Neuronal stem cell (in vitro differentiated cells): ENCODE results near the gene NCL.
A peak's percentile ranks its signal among the peaks of the same experiment; 100 is the strongest.

Experiments
- DNase-seq: peaks from one replicate; pipeline ENCODE4 v3.0.0-alpha.2; 2013; ENCODE audit warnings: low spot score
- H2AFZ ChIP-seq: one replicate; pipeline ENCODE4 v1.6.1; 2013; ENCODE audit warnings: mild to moderate bottlenecking, low read length, inconsistent platforms
- H2AK5ac ChIP-seq: 2 replicates; pipeline ENCODE4 v1.6.1; 2013; ENCODE audit warnings: low read depth, mild to moderate bottlenecking, inconsistent platforms, low read length, moderate library complexity, mixed read lengths
- H2BK120ac ChIP-seq: 2 replicates; pipeline ENCODE4 v1.6.1; 2013; ENCODE audit warnings: low read depth, mild to moderate bottlenecking, inconsistent platforms, low read length, moderate library complexity, mixed read lengths
- H2BK12ac ChIP-seq: one replicate; pipeline ENCODE4 v1.6.1; 2013; ENCODE audit warnings: low read length, inconsistent platforms
- H2BK15ac ChIP-seq: 2 replicates; pipeline ENCODE4 v1.6.1; 2013; ENCODE audit warnings: mild to moderate bottlenecking, low read length, inconsistent platforms, mixed read lengths
- H2BK5ac ChIP-seq: one replicate; pipeline ENCODE4 v1.6.1; 2013; ENCODE audit warnings: inconsistent platforms, mild to moderate bottlenecking, low read length, moderate library complexity
- H3K14ac ChIP-seq: one replicate; pipeline ENCODE4 v1.6.1; 2013; ENCODE audit warnings: low read length, inconsistent platforms
- H3K18ac ChIP-seq: 2 replicates; pipeline ENCODE4 v1.6.1; 2013; ENCODE audit warnings: low read length, inconsistent platforms
- H3K23ac ChIP-seq: 2 replicates; pipeline ENCODE4 v1.6.1; 2013; ENCODE audit warnings: low read depth, mild to moderate bottlenecking, mixed read lengths, low read length, inconsistent platforms; ENCODE audit not compliant: poor library complexity
- H3K27ac ChIP-seq: replicated peaks from 3 replicates; pipeline ENCODE4 v1.5.1; 2013; ENCODE audit warnings: low read length, inconsistent platforms
- H3K27me3 ChIP-seq, 3 experiments: 2 replicates each; pipeline ENCODE4 v1.6.1; 2013; ENCODE audit warnings: low read length in 3 of 3, mild to moderate bottlenecking in 2 of 3, inconsistent platforms in 1 of 3, low read depth in 1 of 3, mixed read lengths in 1 of 3, moderate library complexity in 1 of 3; ENCODE audit not compliant: control insufficient read depth in 3 of 3, insufficient read depth in 3 of 3
- H3K36me3 ChIP-seq, 2 donors: replicated peaks in 1 of 2; 2 replicates each; pipeline ENCODE4 v1.6.1; 2013; ENCODE audit warnings: low read length in 2 of 2; ENCODE audit not compliant: control insufficient read depth in 2 of 2, insufficient read depth in 2 of 2
- H3K4ac ChIP-seq: 2 replicates; pipeline ENCODE4 v1.6.1; 2013; ENCODE audit warnings: inconsistent platforms, mild to moderate bottlenecking, low read length, moderate library complexity
- H3K4me1 ChIP-seq, 2 donors: 1 replicate in 1 of 2; 2 replicates in 1 of 2; pipeline ENCODE4 v1.6.1; 2013; ENCODE audit warnings: low read length in 2 of 2, low read depth in 1 of 2; ENCODE audit not compliant: control insufficient read depth in 2 of 2, insufficient read depth in 1 of 2
- H3K4me2 ChIP-seq: one replicate; pipeline ENCODE4 v1.6.1; 2013; ENCODE audit warnings: mild to moderate bottlenecking, low read length, inconsistent platforms; ENCODE audit not compliant: insufficient read depth, poor library complexity, severe bottlenecking
- H3K4me3 ChIP-seq, 2 donors: 2 replicates each; pipeline ENCODE4 v1.5.1; 2013; ENCODE audit warnings: low read length in 2 of 2, mild to moderate bottlenecking in 2 of 2, inconsistent platforms in 1 of 2, moderate library complexity in 1 of 2
- H3K79me1 ChIP-seq: one replicate; pipeline ENCODE4 v1.6.1; 2013; ENCODE audit warnings: low read depth, mild to moderate bottlenecking, inconsistent platforms, low read length, moderate library complexity
- H3K9ac ChIP-seq: one replicate; pipeline ENCODE4 v1.6.1; 2013; ENCODE audit warnings: mild to moderate bottlenecking, low read depth, low read length, inconsistent platforms; ENCODE audit not compliant: poor library complexity
- H3K9me3 ChIP-seq, 2 donors: replicated peaks in 1 of 2; 2 replicates each; pipeline versions ENCODE3 to v1.6.1; 2013; ENCODE audit warnings: low read length in 2 of 2, mild to moderate bottlenecking in 2 of 2, inconsistent platforms in 1 of 2, low read depth in 1 of 2, mixed read lengths in 1 of 2, moderate library complexity in 1 of 2; ENCODE audit not compliant: control insufficient read depth in 2 of 2, insufficient read depth in 1 of 2
- H4K8ac ChIP-seq: one replicate; pipeline ENCODE4 v1.6.1; 2013; ENCODE audit warnings: low read depth, mild to moderate bottlenecking, inconsistent platforms, low read length, moderate library complexity
- H4K91ac ChIP-seq: one replicate; pipeline ENCODE4 v1.6.1; 2013; ENCODE audit warnings: low read length, low read depth, mild to moderate bottlenecking, inconsistent platforms; ENCODE audit not compliant: poor library complexity
- WGBS, 2 donors: extraction: QIAGEN DNeasy Blood & Tissue Kit; methylation state at CpG; one replicate each; pipeline ENCODE4 v1.1.7; 2013; ENCODE audit warnings: missing lambda C conversion rate in 2 of 2, mixed read lengths in 1 of 2; ENCODE audit not compliant: insufficient read length in 2 of 2, insufficient replicate concordance in 1 of 2; ENCODE audit errors: extremely low coverage in 2 of 2; 5-methylcytosine and 5-hydroxymethylcytosine counted together

The NCL gene

DNA sequence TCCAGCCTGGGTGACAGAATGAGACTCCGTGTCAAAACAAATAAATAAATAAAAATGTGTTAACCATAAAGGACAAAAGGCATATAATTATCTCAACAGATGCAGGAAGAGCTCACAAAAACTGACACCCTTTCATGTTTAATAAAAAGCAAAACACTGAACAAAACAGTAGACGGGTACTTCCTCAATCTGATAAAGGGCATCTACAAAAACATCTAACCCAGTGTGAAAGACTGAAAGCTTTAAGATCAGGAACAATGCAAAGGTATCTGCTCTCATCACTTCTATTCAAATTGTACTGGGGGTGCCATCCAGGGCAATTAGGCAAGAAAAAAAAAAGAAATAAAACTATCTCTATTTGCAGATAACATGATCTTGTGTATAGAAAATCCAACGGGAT lies 11.7 kb upstream of the NCL start:
- Histone ChIP-seq H3K9me3 (no peaks in the 10 kb centered on the region), H3K4me2 (no peak overlapping the region), H3K27me3 (no peaks in the 10 kb centered on the region), H2BK120ac (no peak overlapping the region), H4K91ac (no peak overlapping the region), H3K4me1 (no peaks in the 10 kb centered on the region), H3K27ac (no peak overlapping the region), H2BK15ac (no peak overlapping the region), H3K18ac (no peak overlapping the region), H3K14ac (no peak overlapping the region), H3K4me3 (no peak overlapping the region), H3K36me3 (no peaks in the 10 kb centered on the region), H3K23ac (no peak overlapping the region), H4K8ac (no peak overlapping the region), H2BK12ac (no peak overlapping the region), H3K9ac (no peak overlapping the region), H2AFZ (no peak overlapping the region), H3K4ac (no peak overlapping the region), H2AK5ac (no peak overlapping the region), H2BK5ac (no peak overlapping the region), H3K79me1 (no peaks in the 10 kb centered on the region)
- no CpG with 5 or more reads among the region's 3 CpGs for WGBS, 2 donors
- DNase-seq, result no peak

DNA sequence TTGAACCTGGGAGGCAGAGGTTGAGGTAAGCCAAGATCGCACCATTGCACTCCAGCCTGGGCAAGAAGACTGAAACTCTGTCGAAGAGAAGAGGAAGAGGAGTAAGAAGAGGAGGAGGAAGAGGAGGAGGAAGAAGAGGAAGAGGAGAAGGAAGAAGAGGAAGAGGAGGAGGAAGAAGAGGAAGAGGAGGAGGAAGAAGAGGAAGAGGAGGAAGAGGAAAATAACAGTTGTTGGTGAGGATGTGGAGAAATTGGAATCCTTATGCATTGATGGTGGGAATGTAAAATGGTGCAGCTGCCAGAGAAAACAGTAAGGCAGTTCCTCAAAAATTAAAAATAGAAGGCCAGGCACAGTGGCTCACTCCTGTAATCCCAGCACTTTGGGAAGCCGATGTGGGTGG lies 8.5 kb upstream of the NCL start:
- Histone ChIP-seq H3K9me3 (no peaks in the 10 kb centered on the region), H2BK12ac (no peak overlapping the region), H2AK5ac (no peak overlapping the region), H2BK15ac (no peak overlapping the region), H3K23ac (no peak overlapping the region), H3K9ac (no peak overlapping the region), H4K91ac (no peak overlapping the region), H3K36me3 (no peaks in the 10 kb centered on the region), H3K4me1 (peaks cover 0 to 3% of the 10 kb centered on the region in 2 donors), H2BK120ac (no peak overlapping the region), H3K4me2 (no peak overlapping the region), H3K18ac (no peak overlapping the region), H3K27me3 (no peaks in the 10 kb centered on the region), H3K79me1 (no peaks in the 10 kb centered on the region), H3K14ac (no peak overlapping the region), H3K4ac (no peak overlapping the region), H3K27ac (no peak overlapping the region), H3K4me3 (no peak overlapping the region), H4K8ac (no peak overlapping the region), H2BK5ac (no peak overlapping the region), H2AFZ (no peak overlapping the region)
- WGBS, 2 donors, result no CpG with 5 or more reads among the region's 3 CpGs
- no peak for DNase-seq

DNA sequence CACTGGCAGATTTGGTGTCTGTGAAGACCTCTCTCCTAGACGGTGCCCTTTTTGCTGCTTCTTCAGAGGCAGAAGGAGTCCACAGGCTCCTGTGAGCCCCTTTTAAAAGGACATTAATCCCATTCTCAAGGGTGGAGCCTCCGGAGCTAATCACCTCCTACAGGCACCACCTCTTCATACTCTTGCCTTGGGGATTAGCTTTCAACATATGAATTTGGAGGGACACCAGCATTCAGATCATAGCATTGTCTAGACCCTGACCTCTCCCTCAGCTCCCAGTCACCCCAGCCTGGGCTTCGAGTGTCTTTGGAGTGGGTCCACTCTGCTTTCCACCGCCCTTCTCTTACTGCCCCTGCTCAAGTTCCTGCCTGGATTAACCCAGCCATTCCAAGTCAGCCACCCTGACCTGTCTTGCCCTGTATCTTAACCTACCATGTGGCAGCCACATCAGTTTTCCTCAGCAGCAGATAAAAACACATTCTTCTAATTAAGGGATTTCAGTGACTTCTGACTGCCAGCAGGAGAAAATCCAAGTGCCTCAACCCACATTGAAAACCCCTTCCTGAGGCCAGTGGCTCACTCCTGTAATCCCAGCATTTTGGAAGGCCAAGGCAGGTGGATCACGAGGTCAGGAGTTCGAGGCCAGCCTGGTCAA lies 6.1 kb upstream of the NCL start:
- WGBS, 2 donors, result no CpG with 5 or more reads among the region's 6 CpGs
- no peak overlapping the region for H3K4me3 ChIP-seq
- H3K23ac ChIP-seq, result no peak overlapping the region
- no peaks in the 10 kb centered on the region for H3K9me3 ChIP-seq
- no peak overlapping the region for H2BK15ac ChIP-seq
- H2AK5ac ChIP-seq, result no peak overlapping the region
- H3K4me2 ChIP-seq, result no peak overlapping the region
- no peak overlapping the region for H3K4ac ChIP-seq
- no peak overlapping the region for H2BK120ac ChIP-seq
- H2BK12ac ChIP-seq, result no peak overlapping the region
- H3K27ac ChIP-seq, result no peak overlapping the region
- H3K79me1 ChIP-seq, result peaks cover 2% of the 10 kb centered on the region
- H4K8ac ChIP-seq, result no peak overlapping the region
- no peak overlapping the region for H3K18ac ChIP-seq
- H3K27me3 ChIP-seq, result no peaks in the 10 kb centered on the region
- no peak overlapping the region for H3K9ac ChIP-seq
- no peak for DNase-seq
- H2BK5ac ChIP-seq, result no peak overlapping the region
- no peak overlapping the region for H4K91ac ChIP-seq
- no peak overlapping the region for H2AFZ ChIP-seq
- H3K14ac ChIP-seq, result no peak overlapping the region
- H3K36me3 ChIP-seq, result no peaks in the 10 kb centered on the region
- H3K4me1 ChIP-seq, result peaks cover 0 to 4% of the 10 kb centered on the region in 2 donors

DNA sequence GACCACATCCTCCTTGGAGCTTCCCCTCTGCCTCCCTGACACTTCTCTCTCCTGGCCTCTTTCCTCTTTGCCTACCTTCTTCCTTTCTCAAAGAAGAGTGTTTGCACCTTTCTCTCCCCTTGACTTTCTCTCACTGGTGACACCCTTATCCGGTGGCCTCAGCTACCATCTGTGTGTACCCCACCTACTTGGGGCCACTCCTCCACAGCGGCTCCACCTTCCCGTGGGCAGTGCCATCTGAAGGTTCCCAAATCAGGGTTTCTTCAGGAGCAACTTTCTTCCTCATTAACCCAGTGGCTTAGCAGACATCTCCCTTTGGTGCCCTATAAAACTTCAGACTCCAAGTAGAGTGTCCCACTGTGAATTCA lies 5.3 kb upstream of the NCL start:
- peak overlapping the region; percentile 22 for H2BK12ac ChIP-seq
- DNase-seq, result no peak
- no peak overlapping the region for H2BK5ac ChIP-seq
- H3K4me1 ChIP-seq, result peaks cover 0 to 6% of the 10 kb centered on the region in 2 donors
- H3K14ac ChIP-seq, result no peak overlapping the region
- no peak overlapping the region for H2AFZ ChIP-seq
- H3K4me2 ChIP-seq, result no peak overlapping the region
- WGBS, 2 donors, result no CpG with 5 or more reads among the region's 3 CpGs
- no peak overlapping the region for H3K27ac ChIP-seq
- peak overlapping the region; percentile 19 for H2AK5ac ChIP-seq
- H3K4ac ChIP-seq, result no peak overlapping the region
- H2BK120ac ChIP-seq, result no peak overlapping the region
- H3K27me3 ChIP-seq, result no peaks in the 10 kb centered on the region
- peaks cover 4% of the 10 kb centered on the region for H3K79me1 ChIP-seq
- H3K9me3 ChIP-seq, result no peaks in the 10 kb centered on the region
- H2BK15ac ChIP-seq, result no peak overlapping the region
- no peak overlapping the region for H3K9ac ChIP-seq
- no peak overlapping the region for H4K91ac ChIP-seq
- no peaks in the 10 kb centered on the region for H3K36me3 ChIP-seq
- H3K4me3 ChIP-seq, result no peak overlapping the region
- H4K8ac ChIP-seq, result no peak overlapping the region
- H3K23ac ChIP-seq, result no peak overlapping the region
- no peak overlapping the region for H3K18ac ChIP-seq
